Nephron progenitor cell (in vitro differentiated cells): Measurements from ENCODE around the gene CHIT1.
A peak's percentile ranks its signal among the peaks of the same experiment; 100 is the strongest.

Source experiments
- DNase-seq: peaks from one replicate; pipeline ENCODE4 v3.0.0; 2021
- H3K27ac Mint-ChIP-seq: 2 replicates; pipeline ENCODE4 v1.8.0; 2021; ENCODE audit warnings: mild to moderate bottlenecking, moderate library complexity, mixed read lengths
- H3K27me3 Mint-ChIP-seq: 2 replicates; pipeline ENCODE4 v1.8.0; 2021; ENCODE audit warnings: mild to moderate bottlenecking, low read depth, mixed read lengths; ENCODE audit not compliant: poor library complexity
- H3K36me3 Mint-ChIP-seq: 2 replicates; pipeline ENCODE4 v1.8.0; 2021; ENCODE audit warnings: low read depth, mixed read lengths
- H3K4me1 Mint-ChIP-seq: 2 replicates; pipeline ENCODE4 v1.8.0; 2021; ENCODE audit warnings: mixed read lengths
- H3K4me3 Mint-ChIP-seq: 2 replicates; pipeline ENCODE4 v1.8.0; 2021; ENCODE audit warnings: mild to moderate bottlenecking, moderate library complexity, mixed read lengths
- H3K9me3 Mint-ChIP-seq: 2 replicates; pipeline ENCODE4 v1.8.0; 2021; ENCODE audit warnings: mild to moderate bottlenecking, moderate library complexity, mixed read lengths
- CTCF ChIP-seq: fragments of 200-600 bp; sonication (generic); IDR thresholded peaks from 2 replicates; pipeline ENCODE4 v1.5.0; 2021; ENCODE audit warnings: antibody characterized with exemption

CHIT1 gene

GRCh38 chr1:203167913-203168200 is 61.6 kb downstream of the CHIT1 start:
- DNase-seq: no peak
- no peaks in the 10 kb centered on the region for H3K36me3 Mint-ChIP-seq
- no peak for TF ChIP-seq CTCF
- peaks cover 18% of the 10 kb centered on the region for H3K27me3 Mint-ChIP-seq
- no peaks in the 10 kb centered on the region for H3K9me3 Mint-ChIP-seq
- H3K27ac Mint-ChIP-seq: no peak overlapping the region
- peaks cover 42% of the 10 kb centered on the region for H3K4me1 Mint-ChIP-seq
- H3K4me3 Mint-ChIP-seq: no peak overlapping the region

GRCh38 chr1:203167026-203167912 is 62.2 kb downstream of the CHIT1 start:
- peaks cover 18% of the 10 kb centered on the region for H3K27me3 Mint-ChIP-seq
- DNase-seq: no peak
- H3K36me3 Mint-ChIP-seq: no peaks in the 10 kb centered on the region
- no peak overlapping the region for H3K4me3 Mint-ChIP-seq
- no peaks in the 10 kb centered on the region for H3K9me3 Mint-ChIP-seq
- H3K27ac Mint-ChIP-seq: no peak overlapping the region
- peaks cover 44% of the 10 kb centered on the region for H3K4me1 Mint-ChIP-seq
- no peak for TF ChIP-seq CTCF

GRCh38 chr1:203166192-203166940 is 63.1 kb downstream of the CHIT1 start:
- peaks cover 18% of the 10 kb centered on the region for H3K27me3 Mint-ChIP-seq
- peak overlapping the region; percentile 57 for H3K27ac Mint-ChIP-seq
- no peak for TF ChIP-seq CTCF
- H3K4me1 Mint-ChIP-seq: peaks cover 44% of the 10 kb centered on the region
- H3K9me3 Mint-ChIP-seq: no peaks in the 10 kb centered on the region
- H3K4me3 Mint-ChIP-seq: no peak overlapping the region
- no peaks in the 10 kb centered on the region for H3K36me3 Mint-ChIP-seq
- DNase-seq: no peak
